Suprapubic skin (tissue), 4 donors: ENCODE data around the gene EPHA6.

ENCODE experiments used
- EP300 ChIP-seq: sonication (generic); formaldehyde crosslinking; IDR thresholded peaks from one replicate; pipeline ENCODE4 v1.6.1; 2017; ENCODE audit warnings: antibody characterized with exemption
- POLR2A ChIP-seq, 2 donors: fragments of 450-650 bp; IDR thresholded peaks; one replicate each; pipeline ENCODE4 v1.6.1; 2017; ENCODE audit warnings: antibody characterized with exemption in 2 of 2, mild to moderate bottlenecking in 2 of 2, moderate library complexity in 2 of 2
- POLR2AphosphoS5 ChIP-seq, 3 donors: sonication (generic); formaldehyde crosslinking; IDR thresholded peaks; one replicate each; pipeline ENCODE4 v1.6.1; 2017; ENCODE audit warnings: antibody characterized with exemption in 3 of 3
- TF ChIP-seq, protein P1 (sequence below), 2 donors: fragments of 200-600 bp in 1 of 2; fragments of 450-650 bp in 1 of 2; sonication (generic) in 1 of 2; IDR thresholded peaks; one replicate each; pipeline ENCODE4 v1.5.1; 2016 to 2019; ENCODE audit warnings: antibody characterized with exemption in 2 of 2, mild to moderate bottlenecking in 1 of 2, moderate library complexity in 1 of 2

DNA sequence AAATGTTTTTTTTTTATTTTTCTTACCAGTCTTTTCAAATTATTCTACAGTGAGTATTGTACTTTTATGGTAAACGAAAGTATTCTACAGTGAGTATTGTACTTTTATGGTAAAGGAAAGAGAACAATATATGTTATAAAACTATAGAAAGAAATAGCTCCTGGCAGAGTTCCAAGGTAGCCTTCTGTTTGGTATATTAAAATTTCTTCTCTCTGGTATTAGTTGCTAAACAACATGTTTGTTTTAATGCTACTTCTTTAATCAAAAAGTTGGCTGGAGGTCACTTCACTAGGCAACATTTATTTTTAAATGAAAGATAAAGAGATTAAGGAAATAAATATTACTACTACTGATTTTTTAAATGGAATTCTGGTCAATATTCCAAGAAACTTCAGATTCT lies 841.6 kb downstream of the EPHA6 start:
- no peak for TF ChIP-seq POLR2AphosphoS5 (IDR thresholded peaks at IDR 0.05)
- TF ChIP-seq, protein P1, sequence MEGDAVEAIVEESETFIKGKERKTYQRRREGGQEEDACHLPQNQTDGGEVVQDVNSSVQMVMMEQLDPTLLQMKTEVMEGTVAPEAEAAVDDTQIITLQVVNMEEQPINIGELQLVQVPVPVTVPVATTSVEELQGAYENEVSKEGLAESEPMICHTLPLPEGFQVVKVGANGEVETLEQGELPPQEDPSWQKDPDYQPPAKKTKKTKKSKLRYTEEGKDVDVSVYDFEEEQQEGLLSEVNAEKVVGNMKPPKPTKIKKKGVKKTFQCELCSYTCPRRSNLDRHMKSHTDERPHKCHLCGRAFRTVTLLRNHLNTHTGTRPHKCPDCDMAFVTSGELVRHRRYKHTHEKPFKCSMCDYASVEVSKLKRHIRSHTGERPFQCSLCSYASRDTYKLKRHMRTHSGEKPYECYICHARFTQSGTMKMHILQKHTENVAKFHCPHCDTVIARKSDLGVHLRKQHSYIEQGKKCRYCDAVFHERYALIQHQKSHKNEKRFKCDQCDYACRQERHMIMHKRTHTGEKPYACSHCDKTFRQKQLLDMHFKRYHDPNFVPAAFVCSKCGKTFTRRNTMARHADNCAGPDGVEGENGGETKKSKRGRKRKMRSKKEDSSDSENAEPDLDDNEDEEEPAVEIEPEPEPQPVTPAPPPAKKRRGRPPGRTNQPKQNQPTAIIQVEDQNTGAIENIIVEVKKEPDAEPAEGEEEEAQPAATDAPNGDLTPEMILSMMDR (IDR thresholded peaks at IDR 0.05): no peak
- TF ChIP-seq POLR2A (IDR thresholded peaks at IDR 0.05): no peak
- TF ChIP-seq EP300: no peak
